Fibroblast of lung (primary cell): Measurements from ENCODE around the gene RSPH1. TPM values are rescaled to one million over a fixed set of nuclear protein-coding genes. Genes with fewer than 3 reads are reported as not detected.

Source experiments
- DNase-seq, 2 donors: peaks; one replicate each; pipeline versions ENCODE4 v3.0.0 to v3.0.0-alpha.2; 2010; ENCODE audit warnings: low read depth in 2 of 2
- H2AFZ ChIP-seq: 2 replicates; pipeline ENCODE4 v1.5.1; 2012; ENCODE audit warnings: low read length, control low read depth, inconsistent platforms
- H3K27ac ChIP-seq: 2 replicates; pipeline ENCODE4 v1.5.1; 2011; ENCODE audit warnings: low read length, control low read depth; ENCODE audit not compliant: insufficient read depth
- H3K27me3 ChIP-seq: 2 replicates; pipeline ENCODE4 v1.5.1; 2011; ENCODE audit warnings: mild to moderate bottlenecking, low read length; ENCODE audit not compliant: control insufficient read depth, insufficient read depth
- H3K36me3 ChIP-seq: 2 replicates; pipeline ENCODE4 v1.5.1; 2011; ENCODE audit warnings: low read length; ENCODE audit not compliant: control insufficient read depth, insufficient read depth
- H3K4me1 ChIP-seq: 2 replicates; pipeline ENCODE4 v1.5.1; 2011; ENCODE audit warnings: low read length; ENCODE audit not compliant: control insufficient read depth, insufficient read depth; ENCODE audit errors: extremely low read depth
- H3K4me2 ChIP-seq: 2 replicates; pipeline ENCODE4 v1.5.1; 2011; ENCODE audit warnings: low read length, control low read depth; ENCODE audit not compliant: insufficient read depth; ENCODE audit errors: extremely low read depth
- H3K4me3 ChIP-seq, 4 experiments: fragments of 200-600 bp in 1 of 4; sonication (generic) in 1 of 4; replicated peaks in 1 of 4; 2 replicates each; pipeline ENCODE4 v1.5.1; 2011 to 2016; ENCODE audit warnings: low read length in 4 of 4, low read depth in 3 of 4, mild to moderate bottlenecking in 3 of 4, control low read depth in 2 of 4, inconsistent platforms in 1 of 4, mixed read lengths in 1 of 4; ENCODE audit not compliant: insufficient read depth in 1 of 4; ENCODE audit errors: control extremely low read depth in 1 of 4
- H3K79me2 ChIP-seq: 2 replicates; pipeline ENCODE4 v1.5.1; 2012; ENCODE audit warnings: mild to moderate bottlenecking, low read length, inconsistent platforms; ENCODE audit not compliant: control insufficient read depth, insufficient read depth
- H3K9ac ChIP-seq: 2 replicates; pipeline ENCODE4 v1.5.1; 2011; ENCODE audit warnings: mild to moderate bottlenecking, low read length, control low read depth; ENCODE audit not compliant: insufficient read depth
- H3K9me3 ChIP-seq: 2 replicates; pipeline ENCODE4 v1.5.1; 2012; ENCODE audit warnings: low read depth, low read length; ENCODE audit not compliant: control insufficient read depth, insufficient read depth
- H4K20me1 ChIP-seq: 2 replicates; pipeline ENCODE4 v1.5.1; 2011; ENCODE audit warnings: low read length; ENCODE audit not compliant: control insufficient read depth, insufficient read depth; ENCODE audit errors: extremely low read depth
- CTCF ChIP-seq, 2 donors: IDR thresholded peaks in 1 of 2; conservative IDR thresholded peaks in 1 of 2; 1 replicate in 1 of 2; 2 replicates in 1 of 2; pipeline ENCODE4 v1.5.1; 2011 to 2012; ENCODE audit warnings: low read length in 2 of 2, control low read depth in 1 of 2, inconsistent platforms in 1 of 2, low read depth in 1 of 2, mild to moderate bottlenecking in 1 of 2
- EZH2 ChIP-seq: IDR thresholded peaks from 2 replicates; pipeline ENCODE4 v1.5.1; 2012; ENCODE audit warnings: low read length, control low read depth, mild to moderate bottlenecking; ENCODE audit errors: missing control alignments
- polyA plus RNA-seq, 2 donors: library from polyadenylated mRNA; depleted of rRNA in 1 of 2; stranded (reverse) in 1 of 2; unstranded in 1 of 2; fragments of >200 nt; gene quantifications; 2 replicates each; pipeline ENCODE4 v1.2.1, GENCODE V29; 2011 to 2012; ENCODE audit warnings: missing spikeins in 1 of 2
- total RNA-seq: library from RNA; depleted of rRNA; stranded (reverse); fragments of >200 nt; gene quantifications from 2 replicates; pipeline ENCODE4 v1.2.1, GENCODE V29; 2014

RSPH1 gene
- total and polyA plus RNA-seq, 2 donors (not counting 1 experiment from before 2014, with no cell fraction given), result not detected

GRCh38 chr21:42542196-42542595 is 46.2 kb upstream of the RSPH1 start:
- TF ChIP-seq EZH2 (no peak), CTCF (conservative IDR thresholded peaks at IDR 0.05 in 1 of 2, IDR thresholded peaks at IDR 0.05 in 1 of 2; ENCODE audit: low read depth in 1 of 2, low read length in 2 of 2) (no peak)
- DNase-seq, result no peak

GRCh38 chr21:42541618-42542017 is 45.6 kb upstream of the RSPH1 start:
- Histone ChIP-seq H3K4me3 (no peak overlapping the region), H3K27me3 (no peaks in the 10 kb centered on the region), H2AFZ (no peak overlapping the region), H3K9ac (no peak overlapping the region), H3K36me3 (no peaks in the 10 kb centered on the region), H4K20me1 (no peaks in the 10 kb centered on the region), H3K4me2 (no peak overlapping the region), H3K9me3 (no peaks in the 10 kb centered on the region), H3K4me1 (no peaks in the 10 kb centered on the region), H3K79me2 (no peaks in the 10 kb centered on the region), H3K27ac (no peak overlapping the region)
- DNase-seq, result no peak
- TF ChIP-seq CTCF (conservative IDR thresholded peaks at IDR 0.05 in 1 of 2, IDR thresholded peaks at IDR 0.05 in 1 of 2; ENCODE audit: low read depth in 1 of 2, low read length in 2 of 2), result no peak
- TF ChIP-seq EZH2, result no peak

More at GRCh38 chr21:42542196-42542595, 46.2 kb upstream of the RSPH1 start:
- Histone ChIP-seq H4K20me1 (no peaks in the 10 kb centered on the region), H3K9ac (no peak overlapping the region), H3K79me2 (no peaks in the 10 kb centered on the region), H3K4me2 (no peak overlapping the region), H3K36me3 (no peaks in the 10 kb centered on the region), H3K4me1 (no peaks in the 10 kb centered on the region), H3K9me3 (no peaks in the 10 kb centered on the region), H3K4me3 (no peak overlapping the region), H3K27me3 (no peaks in the 10 kb centered on the region), H2AFZ (no peak overlapping the region), H3K27ac (no peak overlapping the region)

- H3K4me1 ChIP-seq, result no peaks in the 10 kb centered on the region
- H3K79me2 ChIP-seq, result no peaks in the 10 kb centered on the region
- H3K4me2 ChIP-seq, result no peak overlapping the region
- no peaks in the 10 kb centered on the region for H3K36me3 ChIP-seq
- H2AFZ ChIP-seq, result no peak overlapping the region
- H3K9me3 ChIP-seq, result no peaks in the 10 kb centered on the region
- no peaks in the 10 kb centered on the region for H4K20me1 ChIP-seq
- H3K4me3 ChIP-seq, result no peak overlapping the region
- no peak overlapping the region for H3K27ac ChIP-seq
- no peak for TF ChIP-seq EZH2
- TF ChIP-seq CTCF (conservative IDR thresholded peaks at IDR 0.05 in 1 of 2, IDR thresholded peaks at IDR 0.05 in 1 of 2; ENCODE audit: low read depth in 1 of 2, low read length in 2 of 2), result no peak
- no peak for DNase-seq
- no peak overlapping the region for H3K9ac ChIP-seq
- no peaks in the 10 kb centered on the region for H3K27me3 ChIP-seq
Observed at GRCh38 chr21:42541174-42541573, 45.1 kb upstream of the RSPH1 start.
